Loucy (cell line): ENCODE measurements around the gene GRP.

Experiments
- CTCF ChIP-seq: fragments of 200-600 bp; sonication (generic); conservative IDR thresholded peaks from 2 replicates; pipeline ENCODE4 v1.5.1; 2014; ENCODE audit warnings: mild to moderate bottlenecking, antibody characterized with exemption, low read length
- EZH2phosphoT487 ChIP-seq: fragments of 200-600 bp; IDR thresholded peaks from 2 replicates; pipeline ENCODE4 v1.6.1; 2018; ENCODE audit warnings: antibody characterized with exemption, mild to moderate bottlenecking, moderate library complexity, borderline replicate concordance

- TF ChIP-seq CTCF: no peak
- no peak for TF ChIP-seq EZH2phosphoT487
Observed at GRCh38 chr18:59219672-59220163, at the start of gene GRP.
